ENCODE results near the gene PRRX2. TPM values are rescaled to one million over a fixed set of nuclear protein-coding genes. Genes with fewer than 3 reads are reported as not detected.
A peak's percentile ranks its signal among the peaks of the same experiment; 100 is the strongest.

The PRRX2 gene
- total and polyA plus RNA-seq, 9 of the 15 experiments (the other 6 are each of a cell fraction or from before 2014, with no cell fraction given), result 0.21 TPM; not detected in 8

DNA sequence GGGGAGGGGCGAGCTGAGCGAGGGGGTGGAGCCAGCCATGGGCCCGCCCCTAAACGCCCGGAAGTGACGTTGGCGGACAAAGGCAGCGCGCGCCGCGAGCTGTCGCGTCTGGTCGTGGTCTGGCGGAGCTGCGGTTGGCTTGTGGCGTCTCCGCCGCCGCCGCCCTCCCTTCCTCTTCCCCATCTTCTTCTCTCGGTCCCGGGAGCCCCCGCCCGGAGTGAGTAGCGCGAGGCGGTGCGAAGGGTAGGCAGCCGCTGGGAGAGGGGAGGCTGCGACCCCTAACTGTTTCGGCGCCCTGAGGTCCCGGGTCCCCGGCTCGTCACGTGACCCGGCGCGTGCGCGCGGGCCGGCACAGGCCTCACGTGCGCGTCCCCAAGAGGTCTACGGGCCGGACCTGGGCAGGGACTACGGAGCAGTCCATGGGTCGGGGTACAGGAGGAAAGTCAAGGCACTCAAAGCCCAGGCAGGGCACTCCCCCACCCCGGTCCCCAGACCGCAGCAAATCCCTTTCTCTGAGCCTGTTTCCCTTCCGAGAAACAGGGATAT lies 39.3 kb upstream of the PRRX2 start, which contains the start of gene NTMT1 (continued):
- TF ChIP-seq DMBX1 (CRISPR knock-in tag; IDR thresholded peaks at IDR 0.05; ENCODE audit: borderline replicate concordance) (0 out of 2 replicates have a peak, but pooled peaks have one; percentile 26), C11orf30 (IDR thresholded peaks at IDR 0.05; ENCODE audit: low read depth) (peak; percentile 88), TEAD1 (CRISPR knock-in tag; IDR thresholded peaks at IDR 0.05) (peak in 1 of 2 experiments; percentile 58; a peak in 2 of 4 replicates), FOXM1 (IDR thresholded peaks at IDR 0.05; ENCODE audit: low read depth) (no peak), FOXM1 (CRISPR knock-in tag; IDR thresholded peaks at IDR 0.05; ENCODE audit: low read depth) (peak; percentile 93; the same call in 1 of the 2 replicates), PTBP1 (IDR thresholded peaks at IDR 0.05; ENCODE audit: low read depth, low read length) (no peak), ETV5 (CRISPR knock-in tag; IDR thresholded peaks at IDR 0.05; ENCODE audit: low read depth) (peak; percentile 51), FOXK2 (conservative IDR thresholded peaks at IDR 0.05 in 1 of 2, IDR thresholded peaks at IDR 0.05 in 1 of 2; ENCODE audit: low read depth in 2 of 2) (peak; percentile 62 to 82), GABPB1 (CRISPR knock-in tag; IDR thresholded peaks at IDR 0.05) (peak; percentile 97), POLR2G (IDR thresholded peaks at IDR 0.05; ENCODE audit: low read depth, low read length) (peak; percentile 99), BHLHE40 (IDR thresholded peaks at IDR 0.05; ENCODE audit: low read length) (peak; percentile 98), GATAD2A (IDR thresholded peaks at IDR 0.05) (peak; percentile 70), PHF8 (IDR thresholded peaks at IDR 0.05; ENCODE audit: borderline replicate concordance, low read length) (peak; percentile 92; the same call in 1 of the 2 replicates), NFRKB (IDR thresholded peaks at IDR 0.05; ENCODE audit: low read depth) (no peak), SMAD4 (CRISPR knock-in tag; conservative IDR thresholded peaks at IDR 0.05) (peak; percentile 96), NR3C1 (CRISPR knock-in tag; IDR thresholded peaks at IDR 0.05) (no peak), POLR2A (conservative IDR thresholded peaks at IDR 0.05) (peak; percentile 98), ZBTB17 (CRISPR knock-in tag; IDR thresholded peaks at IDR 0.05) (peak; percentile 57; the same call in 1 of the 2 replicates), HDAC1 (IDR thresholded peaks at IDR 0.05) (peak; percentile 52 to 99; a peak in 3 of 4 replicates)
- TF ChIP-seq, protein P1, sequence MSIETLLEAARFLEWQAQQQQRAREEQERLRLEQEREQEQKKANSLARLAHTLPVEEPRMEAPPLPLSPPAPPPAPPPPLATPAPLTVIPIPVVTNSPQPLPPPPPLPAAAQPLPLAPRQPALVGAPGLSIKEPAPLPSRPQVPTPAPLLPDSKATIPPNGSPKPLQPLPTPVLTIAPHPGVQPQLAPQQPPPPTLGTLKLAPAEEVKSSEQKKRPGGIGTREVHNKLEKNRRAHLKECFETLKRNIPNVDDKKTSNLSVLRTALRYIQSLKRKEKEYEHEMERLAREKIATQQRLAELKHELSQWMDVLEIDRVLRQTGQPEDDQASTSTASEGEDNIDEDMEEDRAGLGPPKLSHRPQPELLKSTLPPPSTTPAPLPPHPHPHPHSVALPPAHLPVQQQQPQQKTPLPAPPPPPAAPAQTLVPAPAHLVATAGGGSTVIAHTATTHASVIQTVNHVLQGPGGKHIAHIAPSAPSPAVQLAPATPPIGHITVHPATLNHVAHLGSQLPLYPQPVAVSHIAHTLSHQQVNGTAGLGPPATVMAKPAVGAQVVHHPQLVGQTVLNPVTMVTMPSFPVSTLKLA (conservative IDR thresholded peaks at IDR 0.05), result peak; percentile 99 to 100
- TF ChIP-seq, protein P2, sequence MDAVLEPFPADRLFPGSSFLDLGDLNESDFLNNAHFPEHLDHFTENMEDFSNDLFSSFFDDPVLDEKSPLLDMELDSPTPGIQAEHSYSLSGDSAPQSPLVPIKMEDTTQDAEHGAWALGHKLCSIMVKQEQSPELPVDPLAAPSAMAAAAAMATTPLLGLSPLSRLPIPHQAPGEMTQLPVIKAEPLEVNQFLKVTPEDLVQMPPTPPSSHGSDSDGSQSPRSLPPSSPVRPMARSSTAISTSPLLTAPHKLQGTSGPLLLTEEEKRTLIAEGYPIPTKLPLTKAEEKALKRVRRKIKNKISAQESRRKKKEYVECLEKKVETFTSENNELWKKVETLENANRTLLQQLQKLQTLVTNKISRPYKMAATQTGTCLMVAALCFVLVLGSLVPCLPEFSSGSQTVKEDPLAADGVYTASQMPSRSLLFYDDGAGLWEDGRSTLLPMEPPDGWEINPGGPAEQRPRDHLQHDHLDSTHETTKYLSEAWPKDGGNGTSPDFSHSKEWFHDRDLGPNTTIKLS (IDR thresholded peaks at IDR 0.05; ENCODE audit: borderline replicate concordance, low read depth), result peak; percentile 53; the same call in 1 of the 2 replicates
- TF ChIP-seq, protein P3, sequence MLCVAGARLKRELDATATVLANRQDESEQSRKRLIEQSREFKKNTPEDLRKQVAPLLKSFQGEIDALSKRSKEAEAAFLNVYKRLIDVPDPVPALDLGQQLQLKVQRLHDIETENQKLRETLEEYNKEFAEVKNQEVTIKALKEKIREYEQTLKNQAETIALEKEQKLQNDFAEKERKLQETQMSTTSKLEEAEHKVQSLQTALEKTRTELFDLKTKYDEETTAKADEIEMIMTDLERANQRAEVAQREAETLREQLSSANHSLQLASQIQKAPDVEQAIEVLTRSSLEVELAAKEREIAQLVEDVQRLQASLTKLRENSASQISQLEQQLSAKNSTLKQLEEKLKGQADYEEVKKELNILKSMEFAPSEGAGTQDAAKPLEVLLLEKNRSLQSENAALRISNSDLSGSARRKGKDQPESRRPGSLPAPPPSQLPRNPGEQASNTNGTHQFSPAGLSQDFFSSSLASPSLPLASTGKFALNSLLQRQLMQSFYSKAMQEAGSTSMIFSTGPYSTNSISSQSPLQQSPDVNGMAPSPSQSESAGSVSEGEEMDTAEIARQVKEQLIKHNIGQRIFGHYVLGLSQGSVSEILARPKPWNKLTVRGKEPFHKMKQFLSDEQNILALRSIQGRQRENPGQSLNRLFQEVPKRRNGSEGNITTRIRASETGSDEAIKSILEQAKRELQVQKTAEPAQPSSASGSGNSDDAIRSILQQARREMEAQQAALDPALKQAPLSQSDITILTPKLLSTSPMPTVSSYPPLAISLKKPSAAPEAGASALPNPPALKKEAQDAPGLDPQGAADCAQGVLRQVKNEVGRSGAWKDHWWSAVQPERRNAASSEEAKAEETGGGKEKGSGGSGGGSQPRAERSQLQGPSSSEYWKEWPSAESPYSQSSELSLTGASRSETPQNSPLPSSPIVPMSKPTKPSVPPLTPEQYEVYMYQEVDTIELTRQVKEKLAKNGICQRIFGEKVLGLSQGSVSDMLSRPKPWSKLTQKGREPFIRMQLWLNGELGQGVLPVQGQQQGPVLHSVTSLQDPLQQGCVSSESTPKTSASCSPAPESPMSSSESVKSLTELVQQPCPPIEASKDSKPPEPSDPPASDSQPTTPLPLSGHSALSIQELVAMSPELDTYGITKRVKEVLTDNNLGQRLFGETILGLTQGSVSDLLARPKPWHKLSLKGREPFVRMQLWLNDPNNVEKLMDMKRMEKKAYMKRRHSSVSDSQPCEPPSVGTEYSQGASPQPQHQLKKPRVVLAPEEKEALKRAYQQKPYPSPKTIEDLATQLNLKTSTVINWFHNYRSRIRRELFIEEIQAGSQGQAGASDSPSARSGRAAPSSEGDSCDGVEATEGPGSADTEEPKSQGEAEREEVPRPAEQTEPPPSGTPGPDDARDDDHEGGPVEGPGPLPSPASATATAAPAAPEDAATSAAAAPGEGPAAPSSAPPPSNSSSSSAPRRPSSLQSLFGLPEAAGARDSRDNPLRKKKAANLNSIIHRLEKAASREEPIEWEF (CRISPR knock-in tag; IDR thresholded peaks at IDR 0.05), result no peak

Measured in K562 (cell line).